HG02870 (cell line): Measurements from ENCODE around the gene PTPRN2.

Experiments
- ATAC-seq: cut with Tn5 transposase; IDR thresholded peaks from one replicate; pipeline ENCODE4 v1.9.1; 2021; ENCODE audit warnings: mild to moderate bottlenecking, moderate library complexity; ENCODE audit not compliant: unreplicated experiment

The PTPRN2 gene

DNA sequence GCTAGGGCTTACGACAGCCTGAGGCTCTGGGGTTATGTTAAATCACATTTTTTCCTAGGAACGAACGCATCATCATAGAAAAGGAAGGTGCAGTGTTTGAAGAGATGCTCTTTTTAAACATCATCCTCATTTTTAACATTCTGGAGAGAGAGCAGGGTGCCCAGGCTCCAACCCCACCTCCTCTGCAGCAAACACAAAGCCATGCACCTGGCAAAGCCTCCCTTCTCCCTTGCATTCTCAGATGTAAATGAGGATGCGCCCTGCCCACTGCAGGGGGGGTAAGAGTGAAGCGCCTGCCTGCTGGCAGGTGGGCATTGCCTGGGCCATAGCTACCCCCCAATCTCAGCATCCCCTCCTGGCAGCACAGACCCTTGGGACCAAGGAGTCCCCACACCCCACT is 92.4 kb downstream of the PTPRN2 start:
- ATAC-seq = no peak

DNA sequence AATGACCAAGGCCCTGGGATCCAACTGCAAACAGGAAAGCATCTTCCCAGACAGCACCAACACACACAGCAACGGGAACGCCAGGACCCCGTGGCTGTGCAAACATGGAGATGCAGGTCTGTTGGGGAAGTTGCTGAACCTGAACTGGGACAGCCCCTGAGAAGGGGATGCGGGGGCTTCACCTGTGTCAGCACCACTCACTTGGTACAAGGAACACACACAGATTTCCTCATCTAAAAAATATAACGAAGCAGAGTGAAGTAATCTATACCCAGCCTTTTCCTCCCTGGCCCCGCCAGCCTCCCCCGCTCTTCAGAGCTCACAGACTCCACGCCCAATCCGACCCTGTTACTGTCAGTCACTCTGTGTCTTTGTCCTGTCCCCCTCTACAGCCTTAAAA is 93.0 kb downstream of the PTPRN2 start:
- ATAC-seq = no peak

DNA sequence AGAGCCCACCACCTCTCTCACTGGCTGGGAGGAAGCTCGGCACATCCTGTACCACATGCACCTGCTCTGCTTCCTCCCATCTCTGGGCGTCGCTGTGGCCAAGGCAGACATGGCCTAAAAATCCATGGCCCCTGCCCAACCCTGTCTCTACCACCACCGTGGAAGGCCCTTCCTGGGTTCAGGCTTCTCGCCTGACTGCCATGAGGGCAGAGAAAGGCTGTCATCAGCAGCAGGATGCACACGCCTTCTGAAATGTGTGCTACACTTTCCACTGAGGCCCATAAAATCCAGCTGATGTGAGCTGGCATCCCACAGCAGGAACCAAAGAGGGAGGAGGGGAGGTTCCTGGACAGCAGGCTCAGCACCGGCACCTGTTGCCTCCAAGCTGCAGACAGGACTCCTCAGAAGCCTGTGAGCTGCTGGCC is 93.4 kb downstream of the PTPRN2 start:
- no peak for ATAC-seq

DNA sequence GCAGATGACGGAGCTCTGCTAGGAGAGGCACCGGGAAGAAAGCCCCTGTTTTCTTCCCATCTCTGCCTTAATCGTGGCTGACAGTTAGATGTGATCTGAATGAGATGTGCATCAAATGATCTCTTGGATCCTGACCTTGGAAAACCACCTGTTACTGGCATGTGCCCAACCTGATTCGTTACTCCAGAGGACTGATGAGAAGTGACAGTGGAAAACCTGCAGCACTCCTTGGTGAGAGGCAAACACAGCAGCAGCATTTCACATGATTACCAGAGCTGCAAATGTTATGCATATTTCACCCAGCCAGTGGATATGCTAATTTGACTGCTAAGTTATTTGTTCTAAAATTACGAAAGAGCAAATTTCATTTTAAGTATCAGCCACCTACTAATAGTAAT is 95.3 kb downstream of the PTPRN2 start:
- ATAC-seq = no peak

DNA sequence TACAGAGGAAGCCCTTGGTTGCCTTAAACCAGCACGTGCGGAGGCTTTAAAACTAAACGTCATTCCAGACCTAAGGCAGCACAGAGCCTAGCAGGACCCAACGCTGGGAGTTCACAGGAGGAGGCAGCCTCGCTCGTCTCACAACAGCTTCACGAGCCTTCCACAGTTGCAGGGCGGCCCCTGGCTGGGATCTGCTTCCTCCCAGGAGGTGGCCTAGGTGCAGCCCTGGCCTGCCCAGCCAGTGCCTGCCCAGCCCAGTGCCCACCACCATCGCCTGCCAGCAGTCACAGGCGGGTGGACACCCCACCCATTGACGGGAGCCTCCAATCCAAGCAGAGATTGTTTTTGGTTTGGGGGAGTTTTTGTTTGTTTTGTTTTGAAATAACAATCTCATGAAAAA is 96.5 kb downstream of the PTPRN2 start:
- no peak for ATAC-seq

DNA sequence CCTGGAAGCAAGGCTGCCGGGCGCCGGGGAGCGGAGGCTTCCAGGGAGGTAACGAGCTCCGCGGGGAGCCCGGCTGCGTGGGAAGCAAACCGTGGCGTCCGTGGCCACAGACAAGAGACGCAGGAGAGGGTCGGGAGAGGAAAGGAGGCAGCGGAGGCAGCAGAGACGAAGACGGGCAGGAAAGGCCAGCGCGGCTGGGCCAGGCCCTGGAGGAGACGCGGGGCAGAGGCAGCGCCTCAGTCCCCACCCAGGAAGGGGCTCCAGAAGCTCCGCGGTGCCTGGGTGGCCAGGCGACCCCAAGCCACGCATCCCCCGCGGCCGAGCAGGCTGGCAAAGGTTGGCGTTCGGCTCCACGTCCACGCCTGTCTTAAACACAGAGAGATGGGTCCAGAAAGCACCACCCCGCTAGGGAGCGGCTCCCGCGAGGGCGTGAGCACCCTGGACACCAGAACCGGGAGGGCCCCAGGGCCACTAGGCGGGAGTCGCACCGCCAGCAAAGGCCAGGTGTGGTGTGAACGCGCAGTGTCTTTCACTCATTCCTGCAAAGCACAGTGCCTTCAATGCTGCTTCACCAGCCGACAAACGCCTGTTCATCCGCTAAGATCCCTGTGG is 97.3 kb downstream of the PTPRN2 start:
- ATAC-seq = no peak

DNA sequence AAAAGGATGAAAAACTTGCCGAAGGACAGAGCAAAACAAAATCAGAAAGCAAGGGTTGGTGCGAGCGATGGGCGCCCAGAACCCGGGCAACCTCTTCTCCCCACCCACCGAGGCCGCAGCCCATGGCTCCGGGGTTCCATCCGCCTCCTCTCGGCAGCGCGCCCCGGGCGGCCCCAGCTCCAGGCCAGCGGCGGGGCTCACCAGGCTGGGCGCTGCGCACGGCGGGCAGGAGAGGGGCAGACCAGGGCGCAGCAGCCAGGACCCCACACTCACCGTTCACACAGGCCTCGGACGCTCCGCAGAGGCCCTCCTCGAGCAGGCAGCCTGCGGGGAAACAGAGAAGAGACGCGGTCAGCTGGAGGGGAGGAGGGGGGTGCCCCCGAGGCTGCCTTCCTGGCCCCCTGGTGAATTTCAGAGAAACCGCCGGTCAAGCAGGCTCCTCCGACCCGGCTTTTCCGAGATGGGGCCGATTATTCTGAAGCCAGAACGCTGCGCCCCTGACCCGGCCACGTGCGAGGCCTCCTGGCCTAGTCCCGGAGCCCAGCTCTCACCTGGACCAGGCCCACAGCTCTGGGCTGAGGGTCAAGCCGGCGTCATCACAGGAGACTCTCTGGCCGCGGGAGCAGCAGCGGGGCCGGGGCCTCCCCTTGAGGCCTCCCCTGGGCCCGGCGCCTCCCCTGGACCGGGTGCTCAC is 98.0 kb downstream of the PTPRN2 start:
- ATAC-seq = no peak

DNA sequence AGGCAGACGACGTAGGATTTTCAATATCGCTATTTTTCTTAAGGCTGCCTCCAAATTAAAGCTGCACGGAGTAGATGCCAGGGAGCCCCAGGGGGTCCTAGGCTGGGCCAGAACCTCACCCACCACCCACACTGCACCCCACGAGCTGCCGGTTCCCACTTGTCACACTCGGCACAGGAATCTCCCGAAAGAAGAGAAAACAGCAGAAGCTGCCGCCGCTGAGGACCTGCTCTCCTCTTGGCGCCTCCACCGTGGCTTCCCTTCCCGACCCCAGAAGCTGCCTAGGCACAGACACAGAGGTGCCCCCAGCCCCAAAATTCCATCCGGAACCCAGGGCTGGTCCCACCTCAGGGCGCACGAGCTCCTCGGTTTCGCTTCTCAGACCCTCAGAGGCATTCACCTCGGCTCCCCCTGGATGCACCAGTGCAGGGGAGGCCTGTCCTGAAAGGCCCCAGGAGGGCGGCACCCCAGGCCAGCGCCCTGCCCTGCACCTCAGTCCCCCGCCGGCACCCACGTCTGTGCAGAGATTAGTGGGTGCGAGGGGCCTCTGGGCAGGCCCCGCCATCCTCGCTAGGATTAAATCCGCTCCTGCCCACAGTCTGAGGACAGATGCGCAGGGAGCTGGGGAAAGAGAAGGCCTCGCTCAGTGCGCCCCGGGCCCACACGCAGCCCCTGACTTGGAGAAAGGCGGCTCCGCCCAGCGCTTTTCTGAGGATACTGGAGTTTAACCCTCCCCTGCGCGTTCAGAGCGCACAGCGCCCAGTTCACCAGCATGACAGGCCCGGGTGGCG is 99.2 kb downstream of the PTPRN2 start:
- no peak for ATAC-seq

DNA sequence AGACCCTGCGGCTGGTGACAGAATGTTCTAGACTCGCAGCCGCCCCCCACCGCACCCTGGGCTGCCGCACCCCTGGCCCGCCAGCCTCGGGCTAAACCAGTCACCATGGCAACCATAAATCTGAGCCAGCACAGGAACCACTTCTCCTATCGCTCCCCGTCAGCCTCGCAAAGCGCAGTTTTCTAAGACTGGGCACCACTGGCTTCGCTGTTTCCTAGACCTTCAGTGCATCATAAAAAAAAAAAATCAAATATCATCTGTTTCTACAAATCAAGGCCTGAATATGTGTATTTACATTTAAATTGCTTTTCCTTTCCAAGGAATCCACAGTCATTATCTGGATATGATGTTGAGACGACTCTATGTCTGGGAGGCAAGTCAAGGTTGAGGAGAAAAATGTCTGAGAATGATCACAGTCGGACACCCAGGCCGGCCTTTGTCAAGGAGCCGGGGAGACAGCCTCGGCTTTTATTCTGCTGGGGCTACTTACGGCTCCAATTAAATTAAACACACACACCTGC is 99.9 kb downstream of the PTPRN2 start:
- no peak for ATAC-seq

DNA sequence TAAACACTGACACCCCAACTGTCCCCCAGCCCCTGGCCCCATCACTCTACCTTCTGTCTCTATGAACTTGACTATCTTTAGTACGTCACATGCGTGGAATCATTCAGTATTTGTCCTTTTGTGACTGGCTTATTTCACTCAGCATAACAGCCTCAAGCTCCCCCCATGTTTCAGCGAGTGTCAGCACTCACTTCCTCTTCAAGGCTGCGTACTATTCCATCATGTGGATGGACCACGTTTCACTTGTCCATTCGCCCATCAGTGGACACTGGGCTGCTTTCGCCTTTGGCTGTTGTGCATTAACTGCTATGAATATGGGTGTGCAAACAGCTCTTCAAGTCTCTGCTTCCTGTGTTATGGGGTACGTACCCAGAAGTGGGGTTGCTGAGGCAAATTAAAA is 100.7 kb downstream of the PTPRN2 start:
- ATAC-seq = no peak

DNA sequence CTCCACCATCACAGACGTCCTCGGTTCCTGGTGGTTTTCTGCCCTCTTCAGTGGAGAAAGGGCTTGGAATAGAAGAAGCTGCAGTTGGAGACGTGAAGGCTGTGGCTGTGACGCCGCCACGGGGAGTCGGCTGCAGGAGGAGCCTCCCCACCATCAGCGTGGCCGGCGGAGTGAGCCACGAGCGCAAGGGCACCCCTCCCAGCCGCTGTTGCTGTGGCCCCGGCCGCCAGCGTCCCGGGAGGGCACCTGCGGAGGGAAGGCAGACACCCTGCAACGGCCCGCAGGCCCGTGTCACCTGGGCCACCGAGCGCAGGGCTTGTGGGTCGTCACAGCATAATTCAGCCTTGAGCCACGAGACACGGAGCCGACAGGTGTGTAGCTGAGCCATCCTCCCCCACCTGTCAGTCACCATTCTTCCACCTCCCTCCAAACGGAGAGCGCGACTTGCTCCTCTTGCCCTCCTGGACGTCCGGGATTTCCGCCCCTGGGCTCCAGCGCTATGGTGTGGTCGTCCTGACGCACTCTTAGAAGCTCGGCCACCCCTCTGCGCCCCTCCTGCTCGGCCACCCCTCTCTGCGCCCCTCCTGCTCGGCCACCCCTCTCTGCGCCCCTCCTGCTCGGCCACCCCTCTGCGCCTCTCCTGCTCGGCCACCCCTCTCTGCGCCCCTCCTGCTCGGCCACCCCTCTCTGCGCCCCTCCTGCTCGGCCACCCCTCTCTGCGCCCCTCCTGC is 102.7 kb downstream of the PTPRN2 start:
- ATAC-seq = no peak

DNA sequence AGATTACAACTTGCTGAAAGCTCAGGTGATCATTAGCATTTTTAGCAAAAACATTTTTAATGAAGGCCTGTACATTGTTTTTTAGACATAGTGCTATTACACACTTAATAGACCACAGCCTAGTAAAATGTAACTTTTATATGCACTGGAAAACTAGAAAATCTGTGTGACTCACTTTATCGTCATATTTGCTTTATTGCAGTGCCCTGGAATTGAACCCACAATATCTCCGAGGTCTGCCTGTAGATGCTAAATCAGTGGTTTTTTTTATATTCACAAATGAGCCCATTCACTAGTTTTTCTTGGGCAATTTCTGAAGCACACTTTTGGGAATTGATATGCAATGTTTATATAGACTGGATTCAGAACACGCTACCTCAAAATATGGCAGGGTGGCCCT is 105.1 kb downstream of the PTPRN2 start:
- no peak for ATAC-seq

DNA sequence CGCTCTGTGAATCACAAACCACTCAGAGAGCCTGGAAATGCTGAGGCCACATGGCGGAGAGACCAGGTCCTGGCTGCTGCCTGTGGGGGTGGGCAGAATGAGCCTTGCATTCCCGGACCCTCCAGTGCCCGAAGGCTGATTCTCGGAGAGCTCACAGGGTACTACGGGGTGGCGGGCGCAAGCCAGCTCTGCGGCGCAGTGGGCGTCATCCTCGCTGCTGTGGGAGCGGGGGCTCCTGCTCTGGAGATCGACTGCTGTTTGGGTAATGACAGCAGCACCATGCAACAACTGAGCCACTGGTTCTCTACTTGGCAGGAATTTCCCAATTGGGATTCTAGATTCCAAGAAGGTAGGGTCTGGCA is 108.0 kb downstream of the PTPRN2 start:
- no peak for ATAC-seq

DNA sequence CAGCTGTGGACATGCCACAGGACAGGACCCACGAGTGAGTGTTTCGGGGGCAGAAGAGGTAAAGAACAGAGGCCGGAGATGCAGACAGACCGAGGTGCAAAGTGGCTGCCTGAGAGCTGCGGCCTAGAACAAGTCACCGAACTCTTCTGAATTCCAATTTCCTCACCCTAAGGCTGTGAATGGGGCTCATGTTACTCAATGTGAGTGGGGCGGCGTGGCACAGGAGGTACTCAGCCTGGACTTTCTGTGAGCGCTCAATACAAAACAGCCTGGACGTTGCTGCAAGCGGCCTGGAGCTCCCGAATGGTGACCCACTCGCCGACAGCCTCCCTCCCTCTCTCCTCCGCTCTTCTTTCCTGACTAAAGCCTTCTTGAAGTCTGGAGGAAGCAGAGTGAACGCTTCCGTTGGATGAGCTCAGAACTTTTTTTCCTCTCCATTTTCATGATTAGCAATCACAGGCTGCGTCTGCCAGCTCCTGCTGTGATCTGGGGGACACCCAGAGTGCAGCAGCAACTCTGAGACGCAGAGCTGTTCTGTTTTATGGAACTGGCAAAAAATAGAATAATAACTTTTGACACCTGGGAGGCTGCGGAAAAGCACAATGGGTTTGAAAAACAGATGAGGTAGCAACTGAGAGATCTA is 108.5 kb downstream of the PTPRN2 start:
- no peak for ATAC-seq

DNA sequence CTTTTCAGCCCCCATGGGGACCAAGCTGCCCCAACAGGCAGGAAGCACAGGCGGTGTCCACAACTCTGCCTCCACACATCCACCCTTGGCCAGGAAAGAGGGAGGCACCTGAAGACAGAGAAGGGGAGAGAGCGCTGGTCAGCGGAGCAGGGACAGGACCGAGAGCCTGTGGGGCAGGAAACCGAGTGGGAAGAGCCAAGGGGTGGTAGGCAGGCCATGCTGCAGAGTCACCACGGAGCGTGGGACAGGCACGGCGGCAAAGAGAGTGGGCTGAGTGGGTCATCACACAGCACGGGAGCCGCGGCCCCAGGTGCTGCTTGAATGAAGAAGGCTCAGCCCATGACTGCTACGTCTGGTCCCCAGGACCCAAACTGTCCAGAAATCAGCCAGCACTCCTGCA is 109.8 kb downstream of the PTPRN2 start:
- ATAC-seq = no peak

DNA sequence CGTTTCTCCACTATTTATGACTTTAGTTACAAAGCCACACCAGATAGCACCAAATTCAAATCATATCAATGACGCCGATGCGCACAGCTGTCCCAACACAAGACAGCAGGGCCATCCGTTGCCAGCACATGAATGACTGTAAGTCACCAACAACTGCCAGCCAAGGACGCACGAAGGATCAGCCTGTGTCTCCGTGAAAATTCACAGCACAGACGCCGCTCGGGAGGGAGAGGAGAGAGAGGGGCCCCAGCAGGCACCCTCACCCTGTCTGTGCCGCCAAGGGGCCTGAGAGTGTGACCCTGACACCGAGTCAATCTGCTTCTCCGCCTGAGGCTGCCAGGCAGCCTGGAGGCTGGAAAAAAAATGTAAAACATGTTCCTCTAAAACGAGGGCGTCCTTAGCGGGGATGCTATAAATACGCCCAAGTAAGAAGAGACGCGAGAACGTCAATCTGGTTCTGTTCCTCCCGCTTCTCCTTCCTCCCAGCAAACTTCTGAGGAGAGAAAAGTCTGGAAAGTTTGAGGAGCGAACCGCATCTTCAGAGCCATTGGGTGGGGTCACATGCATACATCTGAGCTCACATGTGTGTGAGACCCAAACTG is 111.2 kb downstream of the PTPRN2 start:
- ATAC-seq = no peak

DNA sequence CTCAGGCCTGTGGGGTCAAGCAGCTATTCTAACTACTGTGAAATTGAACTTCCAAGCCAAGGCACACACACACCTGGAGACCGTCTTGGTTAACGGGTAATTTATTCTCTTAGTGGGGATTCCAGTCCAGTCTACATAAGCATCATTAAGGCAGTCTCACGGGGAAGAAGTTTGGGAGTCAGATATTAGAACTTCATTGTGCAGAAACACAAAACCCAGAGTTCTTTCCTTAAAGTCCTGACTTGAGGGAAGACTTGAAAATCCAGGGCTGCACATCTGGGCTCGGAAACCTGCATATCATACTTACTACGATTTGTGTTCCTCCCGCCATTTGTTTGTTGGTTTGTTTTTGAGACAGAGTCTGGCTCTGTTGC is 112.0 kb downstream of the PTPRN2 start:
- ATAC-seq = no peak

DNA sequence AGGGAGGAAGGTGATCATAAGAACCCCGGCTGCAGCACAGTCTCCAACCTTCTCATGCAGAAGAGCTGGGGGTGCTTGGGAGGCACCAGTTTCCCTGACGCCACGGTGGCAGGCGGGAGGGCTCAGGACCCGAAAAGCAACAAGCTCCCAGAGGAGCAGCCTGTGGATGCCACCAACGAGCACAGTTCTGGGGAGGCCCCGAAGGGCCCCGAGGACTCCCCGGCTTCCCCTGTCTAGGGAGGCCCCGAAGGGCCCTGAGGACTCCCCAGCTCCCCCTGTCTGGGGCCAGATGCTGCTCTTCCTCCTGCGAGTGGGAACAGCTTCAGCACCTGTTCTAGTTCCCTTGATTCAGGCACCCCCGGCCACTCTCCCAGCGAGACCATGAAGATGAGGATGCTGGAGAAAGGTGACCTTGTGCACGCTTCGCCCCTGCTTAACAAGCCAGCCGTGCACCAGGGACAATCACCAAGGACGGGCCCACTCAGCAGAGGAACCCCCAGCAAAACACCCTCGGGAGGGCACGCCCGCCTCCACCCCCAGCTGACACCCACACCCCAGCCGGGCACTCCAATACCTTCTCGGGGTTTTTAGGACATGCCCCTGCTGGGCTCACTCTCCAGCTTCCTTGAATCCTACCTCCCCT is 112.5 kb downstream of the PTPRN2 start:
- ATAC-seq = no peak

DNA sequence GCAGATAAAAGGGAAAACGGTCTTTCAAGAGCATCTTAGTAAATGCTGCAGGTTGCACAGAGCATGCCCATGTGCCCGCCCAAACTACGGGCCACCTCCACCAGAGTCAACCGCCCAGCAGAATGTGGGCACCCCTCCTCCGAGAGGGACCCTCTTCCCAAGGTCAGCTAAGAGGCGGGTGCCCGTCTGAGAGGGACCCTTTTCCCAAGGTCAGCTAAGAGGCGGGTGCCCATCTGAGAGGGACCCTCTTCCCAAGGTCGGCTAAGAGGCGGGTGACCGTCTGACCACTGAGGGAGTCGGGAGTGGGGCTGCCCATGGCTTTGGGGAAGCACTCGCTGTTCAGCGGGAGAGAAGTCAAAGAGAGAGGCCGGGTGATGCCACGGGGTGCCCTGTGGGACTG is 113.1 kb downstream of the PTPRN2 start:
- ATAC-seq = no peak

DNA sequence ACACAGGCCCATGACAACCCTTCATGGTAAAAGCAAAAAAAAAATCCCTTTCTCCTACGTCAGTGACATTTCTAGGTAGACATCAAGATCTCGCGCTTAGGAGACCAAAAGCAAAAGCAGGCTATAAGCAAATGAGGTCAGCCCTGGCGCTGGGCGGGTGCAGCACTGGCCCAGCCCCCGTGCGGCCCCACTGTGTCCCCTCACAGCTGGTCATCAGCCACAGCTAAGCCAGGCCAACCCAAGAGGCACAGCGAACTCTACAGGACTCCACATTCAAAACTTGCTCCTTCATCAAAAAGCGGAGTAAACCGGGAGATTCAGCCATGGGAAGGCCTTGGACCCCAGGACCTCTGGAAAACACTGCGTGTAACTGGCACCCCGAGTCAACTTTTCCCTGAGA is 113.7 kb downstream of the PTPRN2 start:
- no peak for ATAC-seq
